GM21786 (cell line): ENCODE results near the gene ZC2HC1C.

Experiments
- ATAC-seq: cut with Tn5 transposase; IDR thresholded peaks from one replicate; pipeline ENCODE4 v1.9.1; 2021; ENCODE audit not compliant: unreplicated experiment

Gene ZC2HC1C

DNA sequence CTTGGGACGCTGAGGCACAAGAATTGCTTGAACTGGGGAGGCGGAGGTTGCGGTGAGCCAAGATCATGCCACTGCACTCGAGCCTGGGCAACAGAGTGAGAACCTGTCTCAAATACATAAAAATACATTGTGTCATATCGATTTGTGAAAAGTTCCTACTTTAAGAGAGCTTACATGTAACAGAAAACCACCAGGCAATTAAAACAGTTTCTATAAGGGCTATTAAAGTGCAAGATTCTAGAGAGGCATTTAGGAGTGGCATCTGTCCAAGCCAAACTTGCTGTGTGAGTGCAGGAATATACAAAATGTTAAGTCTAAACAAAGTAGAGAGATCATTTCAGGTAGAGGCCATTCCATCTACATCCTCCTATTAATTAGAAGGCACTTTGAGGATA lies 59.2 kb downstream of the ZC2HC1C start:
- ATAC-seq = no peak
